Neural progenitor cell (in vitro differentiated cells): Measurements from ENCODE around the gene MPPED1. TPM values are rescaled to one million over a fixed set of nuclear protein-coding genes. Genes with fewer than 3 reads are reported as not detected.

Source experiments
- DNase-seq: peaks from one replicate; pipeline ENCODE4 v3.0.0-alpha.2; 2016; ENCODE audit warnings: low spot score
- H2AFZ ChIP-seq: fragments of 200-600 bp; sonication (generic); replicated peaks from 2 replicates; pipeline ENCODE4 v1.6.1; 2016; ENCODE audit warnings: antibody characterized with exemption
- H3F3A ChIP-seq: fragments of 200-600 bp; sonication (generic); 2 replicates; pipeline ENCODE4 v1.6.1; 2016; ENCODE audit warnings: antibody characterized with exemption, low read depth
- H3K27ac ChIP-seq: fragments of 200-600 bp; sonication (generic); 2 replicates; pipeline ENCODE4 v1.5.1; 2016; ENCODE audit warnings: mild to moderate bottlenecking
- H3K27me3 ChIP-seq: fragments of 200-600 bp; sonication (generic); 2 replicates; pipeline ENCODE4 v1.6.1; 2016; ENCODE audit warnings: mild to moderate bottlenecking, moderate library complexity
- H3K36me3 ChIP-seq: fragments of 200-600 bp; sonication (generic); 2 replicates; pipeline ENCODE4 v1.5.1; 2016
- H3K4me1 ChIP-seq: fragments of 200-600 bp; sonication (generic); 2 replicates; pipeline ENCODE4 v1.6.1; 2016; ENCODE audit warnings: mixed run types
- H3K4me2 ChIP-seq: fragments of 200-600 bp; sonication (generic); 2 replicates; pipeline ENCODE4 v1.6.1; 2016
- H3K4me3 ChIP-seq: fragments of 200-600 bp; sonication (generic); 2 replicates; pipeline ENCODE4 v1.5.1; 2016
- H3K79me2 ChIP-seq: fragments of 200-600 bp; sonication (generic); 2 replicates; pipeline ENCODE4 v1.6.1; 2016; ENCODE audit warnings: low read depth
- H3K9ac ChIP-seq: fragments of 200-600 bp; sonication (generic); 2 replicates; pipeline ENCODE4 v1.6.1; 2016
- H3K9me3 ChIP-seq: fragments of 200-600 bp; sonication (generic); 2 replicates; pipeline ENCODE4 v1.5.1; 2016; ENCODE audit warnings: low read depth
- H4K20me1 ChIP-seq: fragments of 200-600 bp; sonication (generic); 2 replicates; pipeline ENCODE4 v1.6.1; 2016; ENCODE audit warnings: low read depth
- H3K27ac Mint-ChIP-seq: 3 replicates; pipeline ENCODE4 v1.8.0; 2021; ENCODE audit warnings: mixed read lengths
- H3K27me3 Mint-ChIP-seq: 2 replicates; pipeline ENCODE4 v1.8.0; 2022; ENCODE audit warnings: low read depth, mild to moderate bottlenecking, inconsistent platforms, moderate library complexity, mixed read lengths; ENCODE audit not compliant: insufficient read depth
- H3K36me3 Mint-ChIP-seq: 3 replicates; pipeline ENCODE4 v1.8.0; 2021; ENCODE audit warnings: mixed read lengths
- H3K4me1 Mint-ChIP-seq: 3 replicates; pipeline ENCODE4 v1.8.0; 2021; ENCODE audit warnings: mixed read lengths
- H3K4me3 Mint-ChIP-seq: 3 replicates; pipeline ENCODE4 v1.8.0; 2021; ENCODE audit warnings: mild to moderate bottlenecking, moderate library complexity, mixed read lengths
- H3K9me3 Mint-ChIP-seq: 3 replicates; pipeline ENCODE4 v1.8.0; 2020; ENCODE audit warnings: mixed read lengths
- CTCF ChIP-seq: fragments of 200-600 bp; sonication (generic); IDR thresholded peaks from 2 replicates; pipeline ENCODE4 v1.5.1; 2017; ENCODE audit warnings: antibody characterized with exemption, mild to moderate bottlenecking
- EZH2 ChIP-seq: fragments of 200-600 bp; sonication (generic); IDR thresholded peaks from 2 replicates; pipeline ENCODE4 v1.6.1; 2017; ENCODE audit warnings: antibody characterized with exemption, mild to moderate bottlenecking, moderate library complexity
- EZH2phosphoT487 ChIP-seq: fragments of 200-600 bp; sonication (generic); IDR thresholded peaks from 2 replicates; pipeline ENCODE4 v1.6.1; 2017; ENCODE audit warnings: antibody characterized with exemption
- total RNA-seq: library from RNA; depleted of rRNA; stranded (reverse); fragments of >200 nt; gene quantifications from 2 replicates; pipeline ENCODE4 v1.2.3, GENCODE V29; 2015; ENCODE audit warnings: low replicate concordance

MPPED1 gene
- total RNA-seq, 1 donor from 2014 or later, result 2.0 TPM

- Histone ChIP-seq H3K9ac (no peak overlapping the region), H3K27me3 (no peaks in the 10 kb centered on the region), H3K36me3 (no peaks in the 10 kb centered on the region), H3K9me3 (no peaks in the 10 kb centered on the region), H3K27ac (no peak overlapping the region), H3K4me2 (no peak overlapping the region), H3K79me2 (no peaks in the 10 kb centered on the region), H3K4me3 (no peak overlapping the region), H3F3A (no peaks in the 10 kb centered on the region), H3K4me1 (peaks cover 5% of the 10 kb centered on the region), H4K20me1 (no peaks in the 10 kb centered on the region), H2AFZ (no peak overlapping the region)
- H3K4me1 Mint-ChIP-seq, result peaks cover 20% of the 10 kb centered on the region
- no peak overlapping the region for H3K4me3 Mint-ChIP-seq
- H3K27ac Mint-ChIP-seq, result no peak overlapping the region
- no peaks in the 10 kb centered on the region for H3K36me3 Mint-ChIP-seq
- DNase-seq, result no peak
- H3K9me3 Mint-ChIP-seq, result peaks cover 3% of the 10 kb centered on the region
- H3K27me3 Mint-ChIP-seq, result peaks cover 19% of the 10 kb centered on the region
- TF ChIP-seq EZH2phosphoT487, result no peak
- TF ChIP-seq CTCF, result no peak
- no peak for TF ChIP-seq EZH2
Measured at GRCh38 chr22:43376765-43377547, 34.9 kb upstream of the MPPED1 start.

- no peaks in the 10 kb centered on the region for H4K20me1 ChIP-seq
- DNase-seq, result no peak
- no peaks in the 10 kb centered on the region for H3F3A ChIP-seq
- Mint-ChIP-seq H3K36me3 (no peaks in the 10 kb centered on the region), H3K4me3 (no peak overlapping the region), H3K4me1 (peaks cover 20% of the 10 kb centered on the region), H3K27me3 (peaks cover 19% of the 10 kb centered on the region), H3K27ac (no peak overlapping the region), H3K9me3 (peaks cover 3% of the 10 kb centered on the region)
- no peaks in the 10 kb centered on the region for H3K9me3 ChIP-seq
- no peaks in the 10 kb centered on the region for H3K79me2 ChIP-seq
- no peak overlapping the region for H3K27ac ChIP-seq
- no peak overlapping the region for H3K9ac ChIP-seq
- no peaks in the 10 kb centered on the region for H3K27me3 ChIP-seq
- TF ChIP-seq EZH2, result no peak
- no peak for TF ChIP-seq CTCF
- TF ChIP-seq EZH2phosphoT487, result no peak
- peaks cover 5% of the 10 kb centered on the region for H3K4me1 ChIP-seq
- H3K4me3 ChIP-seq, result no peak overlapping the region
- H3K4me2 ChIP-seq, result no peak overlapping the region
- H3K36me3 ChIP-seq, result no peaks in the 10 kb centered on the region
- H2AFZ ChIP-seq, result no peak overlapping the region
Measured at GRCh38 chr22:43377548-43377895, 34.3 kb upstream of the MPPED1 start.

- Histone ChIP-seq H3K4me3 (no peak overlapping the region), H2AFZ (no peak overlapping the region), H3K4me2 (no peak overlapping the region), H3K4me1 (peaks cover 5% of the 10 kb centered on the region), H3K36me3 (no peaks in the 10 kb centered on the region), H3K27ac (no peak overlapping the region), H3F3A (no peaks in the 10 kb centered on the region), H3K79me2 (no peaks in the 10 kb centered on the region), H4K20me1 (no peaks in the 10 kb centered on the region), H3K27me3 (no peaks in the 10 kb centered on the region), H3K9ac (no peak overlapping the region), H3K9me3 (no peaks in the 10 kb centered on the region)
- peaks cover 20% of the 10 kb centered on the region for H3K4me1 Mint-ChIP-seq
- H3K27ac Mint-ChIP-seq, result no peak overlapping the region
- H3K27me3 Mint-ChIP-seq, result peaks cover 19% of the 10 kb centered on the region
- H3K36me3 Mint-ChIP-seq, result no peaks in the 10 kb centered on the region
- peaks cover 3% of the 10 kb centered on the region for H3K9me3 Mint-ChIP-seq
- no peak overlapping the region for H3K4me3 Mint-ChIP-seq
- no peak for DNase-seq
- TF ChIP-seq EZH2phosphoT487 (no peak), CTCF (no peak), EZH2 (no peak)
Measured at GRCh38 chr22:43377896-43378704, 33.7 kb upstream of the MPPED1 start.
